GM19324 (cell line): ENCODE data around the gene CORO7.
"Not testable (repeated sequence)": the region's sequence is repeated elsewhere in the genome, so short reads cannot be mapped to it uniquely, and the experiment has no call there.

Experiments used
- ATAC-seq: cut with Tn5 transposase; IDR thresholded peaks from one replicate; pipeline ENCODE4 v1.9.1; 2021; ENCODE audit warnings: mild to moderate bottlenecking, moderate library complexity; ENCODE audit not compliant: unreplicated experiment, low FRiP score

CORO7 gene

DNA sequence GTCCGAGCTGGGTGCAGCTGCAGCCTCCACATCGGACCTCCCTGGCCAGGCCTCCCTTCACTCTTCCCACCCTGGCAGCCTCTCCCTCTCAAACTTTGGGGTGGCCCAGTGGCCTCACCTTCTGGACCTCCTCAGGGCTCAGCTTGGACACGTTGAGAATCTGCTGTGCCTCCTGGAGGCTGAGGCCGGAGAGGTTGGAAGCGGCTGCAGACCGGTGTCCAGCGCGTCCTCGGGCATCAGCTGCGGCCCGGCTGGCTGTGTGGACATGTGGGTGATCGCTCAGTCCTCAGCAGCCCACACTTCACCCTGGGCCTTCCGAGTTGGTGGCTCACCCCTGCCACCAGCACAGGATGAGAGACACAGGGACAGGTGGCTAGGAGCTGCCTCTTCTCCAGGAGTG lies 75.1 kb downstream of the CORO7 start:
- no peak for ATAC-seq

DNA sequence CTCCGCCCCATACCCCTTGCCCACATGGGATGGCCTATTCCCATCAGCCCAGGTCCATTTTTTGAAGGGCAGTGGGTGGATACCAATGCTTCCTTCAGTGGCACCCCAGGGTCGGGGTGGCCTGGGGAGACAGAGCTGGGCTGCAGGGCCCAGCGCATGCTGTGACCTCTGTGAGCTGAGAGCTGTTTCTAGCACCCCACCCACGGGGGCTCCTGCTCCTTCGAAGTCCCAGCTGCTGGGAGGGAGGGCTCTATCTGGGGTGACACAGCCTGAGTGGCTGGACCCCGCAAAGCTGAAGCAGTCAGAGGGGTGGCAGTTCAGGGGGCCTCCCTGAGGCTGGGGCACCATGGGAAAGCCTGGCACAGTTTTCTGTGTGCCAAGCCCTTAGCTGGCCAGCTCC lies 76.0 kb downstream of the CORO7 start:
- ATAC-seq, result no peak

DNA sequence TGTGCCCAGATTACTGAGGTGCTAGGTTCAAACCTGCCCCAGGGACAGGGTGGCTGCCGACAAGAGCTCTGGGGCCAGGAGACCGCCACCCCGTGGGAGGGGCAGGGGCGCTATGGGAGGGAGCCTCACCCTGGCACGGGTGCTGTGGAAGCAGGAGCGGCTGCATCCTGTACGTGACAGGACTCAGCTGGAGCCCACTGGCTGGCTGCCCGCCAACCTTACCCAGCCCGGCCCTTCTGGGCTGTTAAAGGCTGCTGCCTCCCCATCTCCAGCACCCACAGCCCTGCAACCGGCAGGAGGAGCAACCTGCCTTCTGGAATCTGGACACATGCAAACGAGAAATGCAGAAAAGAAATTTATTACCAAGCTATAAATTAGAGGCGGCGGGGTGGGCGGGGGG lies 76.5 kb downstream of the CORO7 start:
- ATAC-seq, result no peak

DNA sequence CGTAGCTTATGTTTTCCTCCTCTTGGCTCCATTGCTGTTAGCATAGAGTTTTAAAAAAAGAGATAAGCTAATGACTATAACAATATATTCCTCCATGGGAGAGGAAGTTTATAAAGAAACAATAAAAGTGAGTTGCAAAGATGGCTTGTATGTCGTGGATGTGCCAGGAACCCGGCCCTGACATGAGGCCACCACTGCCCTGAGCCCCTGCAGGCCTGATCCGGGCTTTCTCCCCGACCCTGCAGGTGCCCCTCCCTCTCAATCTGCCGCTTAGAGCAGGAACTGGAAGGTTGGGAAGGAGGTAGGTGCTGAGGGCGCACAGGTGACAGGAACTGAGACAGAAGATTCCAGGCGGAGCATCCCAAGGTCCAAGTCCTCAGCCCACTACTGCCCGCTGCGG lies 76.9 kb downstream of the CORO7 start:
- ATAC-seq, result no peak

DNA sequence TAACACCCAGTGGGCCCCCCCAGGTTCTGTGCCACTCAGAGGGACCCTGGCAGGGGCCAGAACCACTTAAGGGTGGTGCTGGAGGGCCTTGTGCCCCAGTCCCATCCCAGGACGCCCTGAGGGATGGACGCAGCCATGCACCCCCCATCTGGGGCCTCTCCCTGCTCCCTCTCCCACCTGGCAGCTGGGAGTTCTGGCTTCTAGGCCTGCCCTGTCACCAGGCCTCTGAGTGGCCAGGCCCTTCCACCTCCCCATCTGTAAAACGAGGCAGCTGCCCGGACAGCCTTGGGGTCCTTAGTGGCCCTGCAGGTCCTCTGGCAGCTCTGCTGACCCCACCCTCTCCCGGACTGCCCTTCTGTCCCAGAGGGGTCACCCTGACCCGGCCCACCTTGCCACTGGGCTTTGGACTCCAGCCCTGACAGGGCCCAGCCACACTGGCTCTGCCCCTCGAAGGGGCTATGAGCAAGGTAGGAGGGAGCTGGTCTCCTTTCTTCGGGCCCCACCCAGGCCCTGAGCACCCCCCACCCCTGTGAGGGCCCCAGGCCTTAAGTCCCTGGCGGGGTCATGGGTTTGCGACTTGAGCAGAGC lies 77.6 kb downstream of the CORO7 start:
- ATAC-seq, result no peak

DNA sequence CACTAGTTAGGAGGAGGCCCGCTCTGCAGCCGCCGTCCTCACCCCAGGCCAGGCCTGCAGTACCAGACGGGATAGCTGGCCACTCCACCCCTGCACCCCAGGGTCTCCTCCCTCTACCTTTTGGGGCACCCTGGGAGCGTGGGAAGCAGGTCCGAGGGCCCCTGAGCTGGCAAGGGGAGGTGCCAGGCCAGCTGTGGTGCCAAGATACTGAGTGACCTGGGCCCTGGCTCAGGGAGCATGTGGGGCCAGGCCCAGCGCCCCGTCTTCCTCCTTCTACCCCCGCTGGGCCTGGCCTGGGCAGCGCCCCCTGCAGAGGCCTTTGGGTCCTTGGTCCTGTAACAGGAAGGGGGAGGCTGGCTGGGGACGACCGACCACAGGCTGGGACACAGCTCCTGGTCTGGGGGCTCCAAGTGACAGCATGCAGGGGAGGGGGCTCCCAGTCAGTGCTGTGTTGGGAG lies 78.2 kb downstream of the CORO7 start:
- no peak for ATAC-seq

DNA sequence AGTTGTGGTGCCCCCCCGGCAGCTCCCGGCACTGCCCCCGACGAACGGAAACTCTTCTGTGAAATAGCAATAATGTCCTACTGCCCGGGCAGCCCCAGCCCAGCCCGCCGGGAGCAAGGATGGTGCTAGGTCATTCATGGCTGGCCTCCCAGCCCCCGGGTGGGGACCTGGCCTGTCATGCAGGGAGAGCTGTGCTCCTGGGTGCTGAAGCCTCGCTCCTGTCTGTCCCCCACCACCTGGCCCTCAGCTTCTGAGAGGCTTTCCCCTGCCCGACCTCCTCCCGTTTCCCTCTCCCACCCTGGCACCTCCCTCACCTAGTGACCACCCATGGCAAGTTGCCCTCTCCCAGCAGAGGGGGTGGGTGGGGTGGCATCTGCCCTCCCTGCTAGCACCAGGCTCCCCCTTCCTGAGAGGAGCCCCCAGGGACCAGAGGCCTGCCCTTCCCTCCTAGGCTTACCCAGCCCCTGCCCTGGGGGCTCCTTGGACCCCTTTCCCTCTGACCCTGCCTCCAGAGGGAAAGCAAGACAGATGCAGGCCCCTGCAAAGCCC lies 78.8 kb downstream of the CORO7 start:
- ATAC-seq, result no peak

DNA sequence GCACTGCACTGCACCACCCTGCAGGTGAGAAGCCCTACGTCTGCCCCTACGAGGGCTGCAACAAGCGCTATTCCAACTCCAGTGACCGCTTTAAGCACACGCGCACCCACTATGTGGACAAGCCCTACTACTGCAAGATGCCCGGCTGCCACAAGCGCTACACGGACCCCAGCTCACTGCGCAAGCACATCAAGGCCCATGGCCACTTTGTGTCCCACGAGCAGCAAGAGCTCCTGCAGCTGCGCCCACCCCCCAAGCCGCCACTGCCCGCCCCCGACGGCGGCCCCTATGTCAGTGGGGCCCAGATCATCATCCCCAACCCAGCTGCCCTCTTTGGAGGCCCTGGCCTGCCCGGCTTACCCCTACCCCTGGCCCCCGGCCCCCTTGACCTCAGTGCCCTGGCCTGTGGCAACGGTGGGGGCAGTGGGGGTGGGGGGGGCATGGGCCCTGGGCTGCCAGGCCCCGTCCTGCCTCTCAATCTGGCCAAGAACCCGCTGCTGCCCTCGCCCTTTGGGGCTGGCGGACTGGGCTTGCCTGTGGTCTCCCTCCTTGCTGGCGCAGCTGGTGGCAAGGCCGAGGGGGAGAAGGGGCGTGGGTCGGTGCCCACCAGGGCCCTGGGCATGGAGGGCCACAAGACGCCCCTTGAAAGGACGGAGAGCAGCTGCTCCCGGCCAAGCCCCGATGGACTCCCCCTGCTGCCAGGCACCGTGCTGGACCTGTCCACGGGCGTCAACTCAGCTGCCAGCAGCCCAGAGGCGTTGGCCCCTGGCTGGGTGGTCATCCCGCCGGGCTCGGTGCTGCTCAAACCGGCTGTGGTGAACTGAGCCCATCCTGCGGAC lies 79.5 kb downstream of the CORO7 start:
- ATAC-seq, result no peak

DNA sequence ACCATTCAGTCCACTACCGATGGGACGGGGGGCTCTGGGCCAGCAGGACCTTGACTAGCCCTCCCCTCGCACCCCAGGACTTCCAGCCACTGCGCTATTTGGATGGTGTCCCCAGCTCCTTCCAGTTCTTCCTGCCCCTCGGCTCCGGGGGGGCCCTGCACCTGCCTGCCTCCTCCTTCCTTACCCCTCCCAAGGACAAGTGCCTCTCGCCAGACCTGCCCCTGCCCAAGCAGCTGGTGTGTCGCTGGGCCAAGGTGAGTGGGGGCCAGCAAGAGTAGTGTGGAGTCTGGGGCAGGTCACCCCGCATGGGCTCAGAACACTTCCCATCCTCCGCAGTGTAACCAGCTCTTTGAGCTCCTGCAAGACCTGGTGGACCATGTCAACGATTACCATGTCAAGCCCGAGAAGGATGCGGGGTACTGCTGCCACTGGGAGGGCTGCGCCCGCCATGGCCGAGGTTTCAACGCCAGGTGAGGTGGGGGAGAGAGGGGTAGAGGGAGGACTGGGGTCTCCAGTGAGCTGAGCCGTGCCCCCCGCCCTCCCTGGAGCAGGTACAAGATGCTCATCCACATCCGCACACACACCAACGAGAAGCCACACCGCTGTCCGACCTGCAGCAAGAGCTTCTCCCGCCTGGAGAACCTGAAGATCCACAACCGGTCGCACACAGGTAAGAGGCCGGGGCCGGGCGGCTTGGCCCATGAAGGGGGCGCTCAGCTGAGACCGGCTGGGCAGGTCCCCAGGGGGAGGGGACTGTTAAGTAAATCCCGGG lies 81.5 kb downstream of the CORO7 start:
- no peak for ATAC-seq

DNA sequence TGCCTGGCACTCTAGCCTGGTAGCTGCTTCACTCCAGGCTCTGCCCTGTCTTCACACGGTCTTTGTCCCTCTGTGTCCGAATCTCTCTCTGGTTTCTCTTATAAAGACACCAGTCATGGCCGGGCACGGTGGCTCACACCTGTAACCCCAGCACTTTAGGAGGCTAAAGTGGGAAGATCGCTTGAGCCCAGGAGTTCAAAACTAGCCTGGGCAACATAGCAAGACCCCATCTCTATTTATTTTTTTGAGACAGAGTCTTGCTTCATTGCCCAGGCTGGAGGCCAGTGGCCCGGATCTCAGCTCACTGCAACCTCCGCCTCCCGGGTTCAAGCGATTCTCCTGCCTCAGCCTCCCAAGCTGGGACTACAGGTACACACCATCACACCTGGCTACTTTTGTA lies 82.7 kb downstream of the CORO7 start:
- not testable (repeated sequence) for ATAC-seq

DNA sequence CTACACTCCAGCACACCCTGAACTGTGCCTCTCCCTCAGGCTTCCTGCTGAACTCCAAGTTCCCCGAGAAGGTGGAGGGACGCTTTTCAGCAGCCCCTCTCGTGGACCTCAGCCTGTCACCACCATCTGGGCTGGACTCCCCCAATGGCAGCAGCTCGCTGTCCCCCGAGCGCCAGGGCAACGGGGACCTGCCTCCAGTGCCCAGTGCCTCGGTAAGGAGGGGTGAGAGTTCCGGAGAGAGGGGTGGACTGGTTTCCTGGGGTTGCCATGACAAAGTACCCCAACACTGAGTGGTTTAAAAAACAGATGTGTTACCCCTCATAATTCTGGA lies 83.1 kb downstream of the CORO7 start:
- no peak for ATAC-seq

DNA sequence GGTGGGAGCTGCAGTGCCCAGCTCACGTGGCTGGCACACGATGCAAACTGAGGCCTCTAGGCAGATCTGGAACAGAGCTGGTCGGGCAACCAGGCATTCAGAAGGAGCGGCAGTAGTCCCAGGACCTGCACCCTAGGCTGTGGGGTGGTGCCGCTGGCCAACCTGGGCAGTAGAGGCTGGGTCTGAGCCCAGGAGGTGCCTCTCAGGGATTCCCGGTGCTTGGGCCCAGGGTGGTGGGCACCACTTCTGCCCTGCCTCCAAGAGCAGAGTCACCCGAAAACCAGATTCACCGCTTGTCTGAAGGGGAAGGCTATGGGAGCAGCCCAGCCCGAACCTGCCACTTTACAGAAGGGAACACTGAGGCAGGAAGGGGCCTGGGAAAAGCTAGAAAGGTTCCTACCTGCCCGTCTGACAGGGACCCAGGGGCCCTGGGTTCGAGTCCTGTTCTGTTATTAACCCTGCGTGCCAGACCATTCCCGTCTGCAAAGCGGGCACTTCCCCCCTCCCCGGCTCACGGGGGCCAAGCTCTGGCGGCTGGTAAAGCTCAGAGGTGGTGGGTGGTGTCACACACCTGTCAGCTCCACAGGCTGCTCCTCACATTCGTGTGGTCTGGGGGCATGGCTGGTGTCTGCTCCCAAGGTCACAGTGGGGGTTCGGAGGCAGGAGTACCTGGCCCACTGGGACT lies 83.6 kb downstream of the CORO7 start:
- ATAC-seq, result no peak

DNA sequence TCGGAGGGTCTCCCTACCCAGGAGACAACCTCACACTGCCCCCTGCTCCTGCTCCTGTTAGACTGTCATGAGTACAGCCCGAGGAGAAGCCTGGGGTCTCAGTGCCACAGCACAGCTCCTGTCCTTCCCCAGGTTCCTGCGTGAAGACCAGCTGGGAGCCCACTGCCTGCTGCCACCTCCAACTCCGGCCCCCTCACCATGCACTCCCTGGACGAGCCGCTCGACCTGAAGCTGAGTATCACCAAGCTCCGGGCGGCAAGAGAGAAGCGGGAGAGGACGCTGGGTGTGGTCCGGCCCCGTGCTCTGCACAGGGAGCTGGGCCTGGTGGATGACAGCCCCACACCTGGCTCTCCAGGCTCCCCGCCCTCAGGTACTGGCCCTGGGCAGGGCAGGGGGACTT lies 84.3 kb downstream of the CORO7 start:
- ATAC-seq, result no peak

DNA sequence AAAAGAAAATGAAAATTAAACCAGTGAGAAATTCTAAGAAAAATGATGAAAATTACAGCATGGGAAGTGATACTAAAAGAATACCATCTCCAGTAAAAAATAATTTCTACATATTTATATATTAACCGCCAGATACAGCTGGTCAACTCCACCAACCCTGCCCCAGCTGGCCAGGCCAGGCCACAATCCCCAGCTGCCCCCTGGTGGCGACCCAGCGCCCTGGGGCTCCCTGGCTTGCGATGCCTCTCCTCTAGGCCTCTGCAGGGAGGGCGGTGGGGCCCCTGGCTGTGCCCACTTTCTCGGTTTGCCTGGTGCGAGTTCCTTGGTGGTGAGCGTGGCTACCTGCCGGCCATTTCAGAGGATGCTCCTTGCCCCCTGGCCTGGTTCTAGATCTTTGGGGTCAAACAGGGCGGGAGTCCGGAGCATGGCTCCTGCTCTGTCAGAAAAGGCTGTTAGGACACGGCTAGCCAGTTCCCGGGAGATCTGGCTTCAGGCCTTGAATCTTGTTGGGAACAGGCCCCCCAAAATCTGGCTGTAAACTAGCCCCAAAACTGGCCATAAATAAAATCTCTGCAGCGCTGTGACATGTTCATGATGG lies 86.0 kb downstream of the CORO7 start:
- no peak for ATAC-seq

DNA sequence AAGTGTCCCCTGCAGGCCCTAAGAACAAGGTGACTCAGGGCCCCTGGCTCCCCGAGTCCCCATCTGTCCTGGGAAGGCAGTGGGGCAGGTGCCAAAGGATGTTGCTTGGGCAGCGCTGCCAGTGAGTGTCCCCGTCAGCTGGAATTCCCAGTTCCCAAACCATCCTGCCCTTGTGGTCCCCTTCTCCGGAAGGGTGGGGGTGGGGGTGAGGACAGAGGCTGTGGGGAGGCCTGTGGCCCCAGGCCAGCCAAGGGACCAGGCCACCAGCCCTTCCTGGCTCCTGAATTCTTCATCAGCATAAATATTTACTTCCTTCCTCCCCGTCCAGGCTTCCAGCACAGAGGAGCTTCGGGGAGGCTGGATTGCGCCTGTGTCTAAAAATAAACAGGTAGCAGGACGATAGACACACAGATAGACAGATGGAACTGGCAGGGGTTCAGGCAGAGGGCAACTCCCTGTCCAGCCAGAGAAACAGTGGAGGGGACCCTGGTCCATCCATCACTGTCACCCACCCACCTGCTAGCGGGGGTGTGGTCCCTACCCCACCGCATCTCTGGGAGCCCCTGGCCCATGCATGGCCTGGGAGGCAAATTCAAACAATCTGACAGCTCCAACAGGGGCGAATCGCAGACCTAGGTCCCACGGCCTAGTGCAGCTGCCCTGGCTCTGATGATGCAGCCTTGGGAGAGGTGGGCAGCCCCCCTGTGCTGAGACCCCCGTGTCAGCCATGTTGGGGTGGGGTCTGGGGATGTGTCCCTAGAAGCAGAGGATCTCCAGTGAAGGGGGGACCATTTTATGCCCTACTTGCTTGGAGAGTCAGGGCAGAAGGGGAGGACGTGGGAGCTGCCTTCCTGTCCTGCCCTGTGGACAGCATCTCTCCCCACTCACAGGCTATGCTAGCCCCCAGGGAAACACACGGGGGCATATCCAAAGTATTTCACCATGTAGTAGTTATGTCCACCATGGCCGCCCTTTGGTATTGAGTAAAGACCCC lies 87.3 kb downstream of the CORO7 start:
- no peak for ATAC-seq

DNA sequence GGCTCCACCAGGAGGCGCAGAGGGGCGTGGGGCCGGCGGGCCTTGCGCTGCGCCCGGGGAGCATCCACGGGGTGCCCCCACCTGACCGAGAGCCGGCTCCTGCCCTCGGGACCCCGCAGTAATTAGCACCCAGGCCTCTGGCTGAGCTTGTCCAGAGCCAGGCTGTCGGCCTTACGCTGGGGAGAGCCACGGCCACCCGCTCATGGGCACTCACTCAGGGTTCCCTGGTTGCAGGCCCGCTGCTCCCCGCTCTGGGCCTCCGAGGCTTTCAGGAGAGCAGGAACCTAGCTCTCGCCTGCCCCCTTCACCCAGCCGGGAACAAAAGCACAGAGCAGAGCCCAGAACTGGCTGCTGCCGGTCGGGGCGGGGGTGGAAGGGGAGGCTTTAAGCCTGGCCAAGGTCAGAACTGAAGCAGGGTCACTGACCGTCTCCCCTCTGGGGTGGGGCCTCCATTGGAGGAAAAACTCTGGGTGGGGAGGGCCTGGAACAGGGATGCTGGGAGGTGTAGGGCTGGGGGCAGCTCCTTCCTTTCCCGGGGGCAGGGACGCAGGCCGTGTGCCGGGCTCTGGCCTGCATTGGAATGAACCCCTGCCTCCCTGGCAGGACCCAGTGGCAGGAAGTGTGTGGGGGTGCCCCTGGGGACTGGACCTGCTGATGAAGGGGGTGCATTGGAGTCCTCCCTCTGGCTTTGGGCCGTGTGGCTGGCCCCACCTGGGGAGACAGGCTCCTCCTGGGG lies 88.2 kb downstream of the CORO7 start:
- no peak for ATAC-seq

DNA sequence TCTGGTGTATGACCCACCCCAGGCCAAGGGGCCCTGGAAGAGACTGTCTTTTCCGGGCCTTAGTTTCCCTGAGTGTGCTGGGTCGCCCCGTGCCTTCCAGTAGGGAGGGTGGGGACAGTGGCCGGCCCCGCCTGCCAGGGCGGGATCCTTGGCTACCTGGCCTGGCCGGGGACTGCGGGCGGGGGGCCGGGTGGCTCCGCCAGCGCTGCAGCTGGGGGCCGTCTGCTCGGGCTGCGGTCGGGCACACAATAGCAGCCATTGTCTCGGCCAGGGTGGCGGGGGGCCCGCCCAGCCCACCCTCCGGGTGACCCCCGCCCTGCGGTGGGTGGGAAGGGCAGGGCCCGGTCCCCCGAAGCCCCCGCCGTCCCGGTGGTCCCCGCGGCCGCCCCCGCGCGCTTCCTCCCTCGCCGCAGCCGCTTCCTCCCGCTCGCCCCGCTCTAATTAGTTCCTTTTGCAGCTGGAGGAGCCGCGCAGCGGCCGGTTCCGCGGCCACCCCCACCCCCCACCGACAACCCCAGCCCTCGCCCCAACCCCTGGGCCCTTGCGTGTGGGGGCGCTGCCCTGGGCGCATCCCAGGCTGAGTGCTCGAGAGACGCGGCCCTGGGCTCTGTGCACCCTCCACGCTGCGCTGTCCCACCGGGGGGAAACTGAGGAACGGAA lies 88.9 kb downstream of the CORO7 start:
- no peak for ATAC-seq

DNA sequence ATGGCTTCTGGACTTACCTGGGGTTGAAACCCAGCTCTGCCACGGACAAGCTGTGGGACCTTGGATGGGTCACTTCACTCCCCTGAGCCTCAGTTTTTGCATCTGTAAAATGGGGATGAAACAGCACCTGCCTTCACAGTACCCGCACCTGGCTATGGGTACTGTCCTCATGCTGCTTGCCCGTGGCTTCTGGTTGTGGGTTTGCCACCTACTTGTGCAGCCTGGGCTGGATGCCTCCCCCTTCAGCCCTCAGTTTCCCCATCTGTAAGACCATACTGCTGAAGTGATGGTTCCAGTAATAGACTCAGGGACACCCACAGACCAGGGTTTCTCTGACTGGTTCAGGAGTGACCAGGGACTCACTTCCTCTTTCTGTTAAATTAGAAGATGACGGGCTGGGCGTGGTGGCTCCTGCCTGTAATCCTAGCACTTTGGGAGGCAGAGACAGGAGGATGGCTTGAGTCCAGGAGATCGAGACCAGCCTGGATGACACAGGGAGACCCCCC lies 91.1 kb downstream of the CORO7 start:
- no peak for ATAC-seq
